Renal pelvis (tissue), 4 donors: ENCODE measurements around the gene FKBP14. TPM values are rescaled to one million over a fixed set of nuclear protein-coding genes. Genes with fewer than 3 reads are reported as not detected.

ENCODE experiments used
- DNase-seq: peaks from one replicate; pipeline ENCODE4 v3.0.0-alpha.2; 2013
- polyA plus RNA-seq, 3 donors: library from polyadenylated mRNA; unstranded; fragments of 120-200 nt; gene quantifications; one replicate each; pipeline ENCODE4 v1.2.1, GENCODE V29; 2013; ENCODE audit not compliant: insufficient read length in 3 of 3

The FKBP14 gene
- polyA plus RNA-seq, 3 donors, result 14.4 to 18.4 (median 15.4) TPM

- DNase-seq, result no peak
These were observed 15.2 kb upstream of the FKBP14 start for GRCh38 chr7:30041526-30042269.

- no peak for DNase-seq
These were observed 14.4 kb upstream of the FKBP14 start for GRCh38 chr7:30040938-30041337.

- no peak for DNase-seq
These were observed 11.9 kb upstream of the FKBP14 start for GRCh38 chr7:30038196-30038980.

GRCh38 chr7:30036220-30036619 is 9.7 kb upstream of the FKBP14 start:
- DNase-seq, result no peak

GRCh38 chr7:30034501-30034900 is 8.0 kb upstream of the FKBP14 start:
- no peak for DNase-seq

GRCh38 chr7:30032310-30033125 is 6.0 kb upstream of the FKBP14 start:
- DNase-seq, result no peak

GRCh38 chr7:30029696-30030095 is 3.2 kb upstream of the FKBP14 start:
- peak; percentile 12 for DNase-seq

GRCh38 chr7:30028749-30029635 is 2.5 kb upstream of the FKBP14 start:
- DNase-seq, result peak; percentile 47

- DNase-seq, result peak; percentile 89
These were observed 1.8 kb upstream of the FKBP14 start, which contains the start of gene PLEKHA8 for GRCh38 chr7:30028216-30028748. TSS of gene PLEKHA8 (plus strand) at chr7:30028412. CDS start at chr7:30028763, 351 bp downstream.

GRCh38 chr7:30027740-30028215 is 1.3 kb upstream of the FKBP14 start:
- DNase-seq, result no peak

- peak; percentile 36 for DNase-seq
These were observed 559 bp upstream of the FKBP14 start for GRCh38 chr7:30027065-30027456.

- no peak for DNase-seq
These were observed 3.0 kb downstream of the FKBP14 start for GRCh38 chr7:30023524-30023923.

- no peak for DNase-seq
These were observed 3.5 kb downstream of the FKBP14 start for GRCh38 chr7:30022991-30023390.

GRCh38 chr7:30020535-30020934 is 6.0 kb downstream of the FKBP14 start:
- DNase-seq, result no peak

GRCh38 chr7:30019960-30020359 is 6.5 kb downstream of the FKBP14 start:
- DNase-seq, result no peak

GRCh38 chr7:30019387-30019786 is 7.1 kb downstream of the FKBP14 start:
- DNase-seq, result no peak

GRCh38 chr7:30018451-30018850 is 8.1 kb downstream of the FKBP14 start:
- no peak for DNase-seq

- DNase-seq, result no peak
These were observed 13.7 kb downstream of the FKBP14 start for GRCh38 chr7:30012757-30013156.

- DNase-seq, result peak; percentile 61
These were observed 16.5 kb downstream of the FKBP14 start for GRCh38 chr7:30010021-30010420.

GRCh38 chr7:30005464-30005863 is 21.0 kb downstream of the FKBP14 start:
- no peak for DNase-seq

GRCh38 chr7:30003098-30003497 is 23.4 kb downstream of the FKBP14 start:
- DNase-seq, result no peak
